Caco-2 (cell line): Measurements from ENCODE around the gene ESPNL. TPM values are rescaled to one million over a fixed set of nuclear protein-coding genes. Genes with fewer than 3 reads are reported as not detected.

ENCODE experiments used
- BruUV-seq: library from RNA; stranded (reverse); fragments of 400-500 nt; replicated peaks from 2 replicates; lab custom pipeline; 2021; lab: Mats Ljungman, UMichigan
- CTCF ChIA-PET: fragments of 300-600 bp; sonication (Branson Sonifier 250); formaldehyde crosslinking; loops from one replicate; lab custom pipeline; 2022; ENCODE audit warnings: antibody characterized with exemption; lab: Charles Lee
- POLR2A ChIA-PET: fragments of 300-600 bp; sonication (Branson Sonifier 250); formaldehyde crosslinking; loops from one replicate; lab custom pipeline; 2022; ENCODE audit warnings: antibody characterized with exemption; lab: Charles Lee
- DNase-seq, 2 experiments: peaks; one replicate each; pipeline versions ENCODE4 v3.0.0 to v3.0.0-alpha.2; 2020 to 2022
- H3K27me3 ChIP-seq: replicated peaks from 2 replicates; pipeline ENCODE4 v1.6.0; 2011; ENCODE audit warnings: low read length; ENCODE audit not compliant: control insufficient read depth, insufficient read depth
- H3K36me3 ChIP-seq: 2 replicates; pipeline ENCODE4 v1.5.1; 2011; ENCODE audit warnings: low read length; ENCODE audit not compliant: control insufficient read depth, insufficient read depth
- H3K4me1 ChIP-seq: fragments of 250-450 bp; sonication (Bioruptor Pico); 2 replicates; pipeline ENCODE4 v1.5.1; 2020; ENCODE audit warnings: mild to moderate bottlenecking
- H3K4me3 ChIP-seq: 2 replicates; pipeline ENCODE4 v1.5.1; 2011; ENCODE audit warnings: low read depth, mild to moderate bottlenecking, control low read depth, low read length
- H3K9me3 ChIP-seq: fragments of 250-450 bp; sonication (Bioruptor Pico); 2 replicates; pipeline ENCODE4 v1.5.1; 2020; ENCODE audit warnings: mild to moderate bottlenecking, moderate library complexity
- H3K27ac Mint-ChIP-seq: one replicate; pipeline ENCODE4 v1.8.0; 2022; ENCODE audit warnings: mixed read lengths; ENCODE audit not compliant: unreplicated experiment
- H3K27me3 Mint-ChIP-seq: one replicate; pipeline ENCODE4 v1.8.0; 2022; ENCODE audit warnings: mixed read lengths; ENCODE audit not compliant: insufficient read depth, unreplicated experiment
- H3K36me3 Mint-ChIP-seq: one replicate; pipeline ENCODE4 v1.8.0; 2022; ENCODE audit warnings: mild to moderate bottlenecking, mixed read lengths; ENCODE audit not compliant: insufficient read depth, unreplicated experiment
- H3K4me1 Mint-ChIP-seq: one replicate; pipeline ENCODE4 v1.8.0; 2022; ENCODE audit warnings: low read depth, mixed read lengths; ENCODE audit not compliant: unreplicated experiment
- H3K4me3 Mint-ChIP-seq: one replicate; pipeline ENCODE4 v1.8.0; 2022; ENCODE audit warnings: mild to moderate bottlenecking, moderate library complexity, mixed read lengths; ENCODE audit not compliant: unreplicated experiment
- H3K9me3 Mint-ChIP-seq: one replicate; pipeline ENCODE4 v1.8.0; 2022; ENCODE audit warnings: mixed read lengths; ENCODE audit not compliant: unreplicated experiment
- intact Hi-C: fragments of 100-400 bp; cut with micrococcal nuclease; formaldehyde crosslinking; loops from one replicate; pipeline ENCODE4 v1.10.0; 2022; ENCODE audit not compliant: unreplicated experiment
- total RNA-seq: library from RNA; stranded (reverse); gene quantifications from 2 replicates; pipeline ENCODE4 v1.2.3, GENCODE V29; 2022
- TF ChIP-seq, protein P1 (sequence below), 2 experiments: fragments of 200-600 bp in 1 of 2; IDR thresholded peaks; 1 replicate in 1 of 2; 2 replicates in 1 of 2; pipeline versions ENCODE4 v1.5.1 to v1.8.0; 2011 to 2022; ENCODE audit warnings: antibody characterized with exemption in 1 of 2, control low read depth in 1 of 2, inconsistent platforms in 1 of 2, low read depth in 1 of 2, low read length in 1 of 2, mild to moderate bottlenecking in 1 of 2, moderate library complexity in 1 of 2; ENCODE audit not compliant: insufficient read depth in 1 of 2, severe bottlenecking in 1 of 2, unreplicated experiment in 1 of 2

ESPNL gene
- total RNA-seq, 1 experiment from 2014 or later = not detected

DNA sequence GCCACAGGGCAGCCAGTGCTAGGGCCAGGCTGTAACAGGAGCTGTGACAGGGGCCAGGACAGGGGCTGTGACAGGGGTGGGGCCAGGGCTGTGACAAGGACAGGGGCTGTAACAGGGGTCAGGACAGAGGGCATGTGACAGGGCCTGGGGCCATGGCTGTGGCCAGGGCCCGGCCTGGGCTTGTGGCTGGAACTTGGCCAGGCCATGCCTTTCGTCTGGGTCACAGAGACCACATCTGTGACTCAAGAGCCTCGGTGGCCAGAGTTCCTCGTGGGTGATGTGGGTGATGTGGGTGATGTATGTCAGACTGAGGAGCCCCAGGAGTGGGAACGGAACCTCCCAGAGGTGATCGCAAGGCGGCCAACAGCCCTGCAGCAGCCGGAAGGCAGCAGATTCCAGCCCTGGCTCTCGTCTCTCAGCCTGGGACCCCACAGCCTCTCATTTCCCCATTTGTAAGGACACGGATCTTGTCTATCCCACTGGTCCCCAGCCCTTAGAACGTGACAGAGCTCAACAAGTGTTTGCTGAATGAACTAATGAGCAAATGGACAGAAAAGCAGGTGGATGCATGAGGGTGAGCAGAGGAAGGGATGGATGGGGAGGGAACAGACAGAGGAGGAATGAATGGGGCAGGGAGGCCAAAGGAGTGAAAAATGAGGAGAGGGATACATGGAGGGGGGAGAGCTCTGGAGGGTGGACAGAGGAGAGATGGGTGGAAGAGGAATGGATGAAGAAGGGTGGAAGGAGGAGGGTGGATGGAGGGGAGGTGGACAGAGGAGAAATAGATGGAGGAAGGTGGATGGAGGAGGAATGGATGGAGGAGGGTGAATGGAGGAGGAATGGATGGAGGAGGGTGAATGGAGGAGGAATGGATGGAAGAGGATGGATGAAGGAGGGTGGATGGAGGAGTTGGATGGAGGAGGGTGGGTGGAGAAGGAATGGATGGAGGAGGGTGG, 17.3 kb downstream of the ESPNL start:
- H3K27me3 ChIP-seq = no peaks in the 10 kb centered on the region
- POLR2A ChIA-PET = no interaction called here
- Mint-ChIP-seq H3K36me3 (no peaks in the 10 kb centered on the region), H3K4me1 (no peaks in the 10 kb centered on the region), H3K9me3 (peaks cover 9% of the 10 kb centered on the region), H3K4me3 (no peak overlapping the region), H3K27ac (no peak overlapping the region), H3K27me3 (peaks cover 4% of the 10 kb centered on the region)
- no TSS peak for BruUV-seq
- TF ChIP-seq, protein P1, sequence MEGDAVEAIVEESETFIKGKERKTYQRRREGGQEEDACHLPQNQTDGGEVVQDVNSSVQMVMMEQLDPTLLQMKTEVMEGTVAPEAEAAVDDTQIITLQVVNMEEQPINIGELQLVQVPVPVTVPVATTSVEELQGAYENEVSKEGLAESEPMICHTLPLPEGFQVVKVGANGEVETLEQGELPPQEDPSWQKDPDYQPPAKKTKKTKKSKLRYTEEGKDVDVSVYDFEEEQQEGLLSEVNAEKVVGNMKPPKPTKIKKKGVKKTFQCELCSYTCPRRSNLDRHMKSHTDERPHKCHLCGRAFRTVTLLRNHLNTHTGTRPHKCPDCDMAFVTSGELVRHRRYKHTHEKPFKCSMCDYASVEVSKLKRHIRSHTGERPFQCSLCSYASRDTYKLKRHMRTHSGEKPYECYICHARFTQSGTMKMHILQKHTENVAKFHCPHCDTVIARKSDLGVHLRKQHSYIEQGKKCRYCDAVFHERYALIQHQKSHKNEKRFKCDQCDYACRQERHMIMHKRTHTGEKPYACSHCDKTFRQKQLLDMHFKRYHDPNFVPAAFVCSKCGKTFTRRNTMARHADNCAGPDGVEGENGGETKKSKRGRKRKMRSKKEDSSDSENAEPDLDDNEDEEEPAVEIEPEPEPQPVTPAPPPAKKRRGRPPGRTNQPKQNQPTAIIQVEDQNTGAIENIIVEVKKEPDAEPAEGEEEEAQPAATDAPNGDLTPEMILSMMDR (IDR thresholded peaks at IDR 0.05; ENCODE audit: insufficient read depth in 1 of 2, low read depth in 1 of 2, low read length in 1 of 2, severe bottlenecking in 1 of 2, unreplicated experiment in 1 of 2) = no peak
- H3K4me1 ChIP-seq = no peaks in the 10 kb centered on the region
- no peaks in the 10 kb centered on the region for H3K9me3 ChIP-seq
- no peak for DNase-seq
- CTCF ChIA-PET = no interaction called here
- H3K36me3 ChIP-seq = no peaks in the 10 kb centered on the region
- no peak overlapping the region for H3K4me3 ChIP-seq
- intact Hi-C loops = no loop called here

DNA sequence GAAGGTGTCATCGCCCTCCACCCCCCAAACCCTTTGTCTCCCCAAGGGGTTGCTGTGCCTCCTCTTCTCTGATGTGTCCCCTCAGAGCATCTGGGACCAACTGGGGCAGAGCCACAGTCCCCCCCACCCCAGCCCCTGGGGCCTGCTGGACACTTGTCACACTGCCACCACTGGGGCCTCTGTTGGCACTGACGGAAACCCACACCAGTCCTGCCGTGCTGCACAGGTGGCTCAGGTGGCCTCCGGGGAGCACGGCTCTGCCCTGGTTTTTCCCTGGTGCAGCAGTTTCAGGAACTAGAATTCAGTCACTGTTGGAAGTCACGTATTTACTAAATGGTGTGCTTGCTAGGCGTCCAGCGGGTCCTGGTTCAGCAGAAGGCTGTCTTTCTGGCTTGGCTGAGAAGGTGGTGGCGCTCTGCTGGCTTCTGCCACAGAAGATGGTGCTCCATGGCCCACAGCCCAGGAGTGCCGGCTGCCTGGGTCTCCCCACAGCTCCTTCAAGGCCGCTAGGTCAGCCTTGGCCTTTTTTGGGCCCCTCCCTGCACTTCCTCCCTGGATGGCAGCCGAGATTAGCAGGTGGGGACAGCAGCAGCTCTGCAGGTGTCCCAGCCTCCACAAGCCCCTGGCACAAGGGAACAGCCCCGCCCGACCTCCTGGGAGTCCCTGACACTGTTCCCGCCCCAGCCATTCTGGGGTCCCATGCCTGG, 19.8 kb downstream of the ESPNL start:
- ChIA-PET CTCF (no interaction called here), POLR2A (no interaction called here)
- Mint-ChIP-seq H3K4me3 (no peak overlapping the region), H3K4me1 (no peaks in the 10 kb centered on the region), H3K9me3 (no peaks in the 10 kb centered on the region), H3K27me3 (peaks cover 4% of the 10 kb centered on the region), H3K27ac (no peak overlapping the region), H3K36me3 (no peaks in the 10 kb centered on the region)
- no peak for DNase-seq
- H3K36me3 ChIP-seq = no peaks in the 10 kb centered on the region
- no TSS peak for BruUV-seq
- TF ChIP-seq, protein P1 (IDR thresholded peaks at IDR 0.05; ENCODE audit: insufficient read depth in 1 of 2, low read depth in 1 of 2, low read length in 1 of 2, severe bottlenecking in 1 of 2, unreplicated experiment in 1 of 2) = no peak
- H3K4me1 ChIP-seq = no peaks in the 10 kb centered on the region
- no peaks in the 10 kb centered on the region for H3K9me3 ChIP-seq
- H3K27me3 ChIP-seq = no peaks in the 10 kb centered on the region
- intact Hi-C loops = no loop called here
- no peak overlapping the region for H3K4me3 ChIP-seq

DNA sequence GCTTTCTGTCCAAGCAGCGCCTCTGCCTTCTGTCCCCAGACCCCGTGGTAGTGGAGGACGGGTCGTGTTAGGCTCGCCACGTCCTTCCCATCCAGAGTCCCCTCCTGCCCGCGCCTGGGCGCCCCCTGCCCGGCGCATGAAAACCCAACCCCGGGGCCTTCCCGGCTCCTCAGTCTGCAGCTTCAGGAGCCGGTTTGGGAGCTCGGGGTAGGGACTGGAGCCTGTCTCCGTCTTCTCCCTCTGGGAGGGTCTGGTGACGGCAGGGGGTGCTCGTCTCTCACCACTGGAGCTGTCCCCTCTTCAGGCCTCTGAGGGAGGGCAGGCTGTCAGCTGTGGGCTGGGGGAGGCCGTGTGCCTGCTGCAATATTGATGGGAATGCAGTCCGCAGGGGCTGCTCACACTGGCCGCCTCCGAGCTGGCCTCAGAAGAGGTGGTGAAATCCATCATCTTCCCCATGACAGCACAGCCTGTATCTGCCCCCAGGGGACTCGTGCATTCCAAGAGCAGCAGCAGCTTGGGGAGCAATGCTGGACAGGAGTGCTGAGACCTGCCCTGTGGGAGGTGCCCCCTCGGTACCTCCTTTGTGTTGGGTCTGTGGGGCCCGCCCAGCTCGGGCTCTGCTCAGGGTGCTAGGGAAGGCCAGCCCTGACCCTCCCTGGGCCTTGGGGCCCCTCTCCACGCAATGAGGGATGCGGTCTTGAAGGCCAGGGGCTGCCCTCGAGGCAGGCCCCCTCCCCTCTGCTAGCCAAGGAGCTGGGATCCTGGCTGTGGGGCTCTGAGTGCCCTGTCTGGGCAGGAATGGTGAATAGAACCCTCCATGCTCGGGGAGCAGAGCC, 20.5 kb downstream of the ESPNL start:
- H3K4me1 ChIP-seq = no peaks in the 10 kb centered on the region
- H3K4me1 Mint-ChIP-seq = no peaks in the 10 kb centered on the region
- H3K36me3 Mint-ChIP-seq = no peaks in the 10 kb centered on the region
- H3K36me3 ChIP-seq = no peaks in the 10 kb centered on the region
- CTCF ChIA-PET = interaction anchor here (1.1 kb wide), 1 partner anchor 13 kb away, joined by 5 read pairs; no protein-coding TSS in a partner anchor
- no peaks in the 10 kb centered on the region for H3K9me3 ChIP-seq
- no peaks in the 10 kb centered on the region for H3K9me3 Mint-ChIP-seq
- no TSS peak for BruUV-seq
- H3K27me3 Mint-ChIP-seq = peaks cover 4% of the 10 kb centered on the region
- no peak overlapping the region for H3K27ac Mint-ChIP-seq
- intact Hi-C loops = no loop called here
- no peak overlapping the region for H3K4me3 ChIP-seq
- no peaks in the 10 kb centered on the region for H3K27me3 ChIP-seq
- DNase-seq = no peak
- H3K4me3 Mint-ChIP-seq = no peak overlapping the region
- POLR2A ChIA-PET = no interaction called here
- TF ChIP-seq, protein P1 (IDR thresholded peaks at IDR 0.05; ENCODE audit: insufficient read depth in 1 of 2, low read depth in 1 of 2, low read length in 1 of 2, severe bottlenecking in 1 of 2, unreplicated experiment in 1 of 2) = no peak
